HG02885 (cell line): Measurements from ENCODE around the gene PRSS48.
A peak's percentile ranks its signal among the peaks of the same experiment; 100 is the strongest.
"Not testable (repeated sequence)": the region's sequence is repeated elsewhere in the genome, so short reads cannot be mapped to it uniquely, and the experiment has no call there.

Experiments used
- ATAC-seq: cut with Tn5 transposase; IDR thresholded peaks from one replicate; pipeline ENCODE4 v1.9.1; 2021; ENCODE audit warnings: mild to moderate bottlenecking; ENCODE audit not compliant: unreplicated experiment, poor library complexity

Gene PRSS48, protein sequence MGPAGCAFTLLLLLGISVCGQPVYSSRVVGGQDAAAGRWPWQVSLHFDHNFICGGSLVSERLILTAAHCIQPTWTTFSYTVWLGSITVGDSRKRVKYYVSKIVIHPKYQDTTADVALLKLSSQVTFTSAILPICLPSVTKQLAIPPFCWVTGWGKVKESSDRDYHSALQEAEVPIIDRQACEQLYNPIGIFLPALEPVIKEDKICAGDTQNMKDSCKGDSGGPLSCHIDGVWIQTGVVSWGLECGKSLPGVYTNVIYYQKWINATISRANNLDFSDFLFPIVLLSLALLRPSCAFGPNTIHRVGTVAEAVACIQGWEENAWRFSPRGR

DNA sequence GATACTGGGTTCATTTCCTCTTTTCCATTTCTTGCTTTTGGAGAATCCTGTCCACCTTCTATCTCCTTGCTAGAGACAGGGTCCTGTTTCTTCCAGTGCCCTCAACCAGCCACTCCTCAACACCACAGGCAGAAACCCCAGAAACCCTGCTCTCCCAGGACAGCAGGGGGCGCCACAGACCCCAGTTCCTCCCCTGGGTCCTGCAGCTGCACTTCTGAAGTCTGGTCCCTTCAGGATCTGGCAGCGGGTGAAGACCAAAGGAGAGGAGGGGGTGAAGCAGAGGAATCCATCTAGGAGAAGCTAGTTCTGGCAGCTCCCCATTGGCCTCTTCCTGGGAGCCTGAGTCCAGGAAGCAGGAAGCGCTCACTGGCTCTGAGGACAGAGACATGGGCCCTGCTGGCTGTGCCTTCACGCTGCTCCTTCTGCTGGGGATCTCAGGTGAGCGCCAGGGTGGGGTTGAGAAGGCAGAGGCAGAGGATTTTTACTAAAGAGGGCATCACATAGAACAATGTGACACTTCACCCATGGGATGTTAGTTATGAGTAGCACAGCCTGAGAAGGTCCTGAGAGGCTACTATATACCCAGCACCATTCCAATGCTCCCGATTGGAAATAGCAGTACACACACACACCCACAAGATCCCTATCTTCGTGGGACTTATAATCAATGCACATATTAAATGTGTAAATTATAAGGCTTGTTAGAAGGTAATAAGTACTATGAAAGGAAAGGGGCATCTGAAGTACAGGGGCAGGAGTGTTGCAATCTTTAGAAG, at the start of gene PRSS48:
Gene PRSS48 (plus strand): TSS at position 375 of the 776 bp plus-strand sequence. CDS start 12 bp downstream, at position 387.
- peak; percentile 71 for ATAC-seq

DNA sequence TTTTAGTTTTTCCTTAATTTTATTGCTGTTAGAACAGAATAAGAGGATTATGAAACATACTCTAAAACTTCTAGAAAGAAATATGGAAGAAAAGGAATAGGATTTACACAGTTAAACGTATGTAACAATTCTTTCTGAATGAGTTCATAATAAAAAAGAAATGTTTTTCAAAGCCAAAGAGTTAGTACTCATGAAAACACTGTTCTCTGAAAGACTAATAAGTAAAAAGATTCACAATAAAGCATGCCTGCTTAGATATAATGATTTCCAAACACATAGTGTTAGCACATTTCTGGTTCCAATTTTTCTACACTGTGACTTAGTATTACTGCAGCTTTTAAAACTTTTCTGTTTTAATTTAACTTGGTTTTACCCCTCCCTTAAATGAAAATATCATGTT, 49.8 kb upstream of the PRSS48 start:
- no peak for ATAC-seq

DNA sequence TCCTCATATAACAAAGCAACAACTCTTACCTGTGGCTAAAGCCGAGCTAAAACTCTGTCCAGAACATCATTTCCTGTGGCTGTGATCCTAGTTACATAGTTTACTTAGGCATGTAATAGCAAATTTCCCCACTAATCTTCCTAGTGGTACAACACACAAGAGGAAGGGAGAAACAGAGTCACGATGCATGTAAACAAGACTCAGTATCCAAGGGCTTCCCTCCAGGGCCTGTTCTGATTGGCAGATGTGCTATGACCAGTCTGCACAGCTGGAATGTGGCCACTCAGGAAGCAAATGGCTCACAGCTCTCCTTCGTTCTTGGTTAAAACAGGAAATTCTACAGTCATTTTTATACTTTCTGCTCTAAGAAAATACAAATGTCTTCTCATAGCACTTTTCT, 49.2 kb upstream of the PRSS48 start:
- no peak for ATAC-seq

DNA sequence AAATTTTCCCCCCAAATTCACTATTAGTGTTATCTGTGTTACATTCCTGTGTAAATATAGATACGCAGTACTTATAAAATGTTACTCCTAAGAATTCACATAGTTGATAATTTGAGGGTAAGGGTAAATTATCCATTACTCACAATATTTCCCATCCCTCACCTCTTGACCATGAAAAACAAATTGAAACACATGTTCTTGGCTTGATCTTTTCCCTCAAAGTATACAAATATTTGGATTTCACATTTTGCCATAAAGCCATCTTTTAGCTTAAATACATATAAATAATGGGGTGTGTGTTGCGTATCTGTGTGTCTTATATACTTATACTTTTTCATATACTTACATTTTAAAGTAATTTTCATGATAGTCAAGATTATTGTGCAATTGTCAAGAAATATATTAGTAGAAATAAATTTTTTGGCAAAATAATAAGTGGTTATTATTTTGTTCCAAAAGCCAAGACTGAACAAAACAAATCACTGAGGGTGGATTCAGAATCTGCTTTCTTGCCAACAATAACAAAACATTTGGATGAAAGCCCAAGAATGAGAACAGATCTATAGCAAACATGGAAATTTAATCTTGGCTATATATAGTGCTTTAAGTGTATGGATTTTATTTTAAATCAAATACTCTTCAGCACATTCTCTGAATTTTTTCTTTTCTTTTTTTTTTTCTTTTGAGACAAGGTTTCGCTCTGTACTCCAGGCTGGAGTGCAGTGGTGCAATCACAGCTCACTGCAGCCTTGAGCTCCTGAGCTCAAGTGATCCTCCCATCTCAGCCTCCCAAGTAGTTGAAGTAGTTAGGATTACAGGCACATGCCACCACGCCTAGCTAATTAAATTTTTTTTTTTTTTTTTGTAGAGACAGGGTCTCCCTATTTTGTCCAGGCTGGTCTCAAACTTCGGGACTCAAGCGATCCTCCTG, 48.5 kb upstream of the PRSS48 start:
- ATAC-seq: no peak

DNA sequence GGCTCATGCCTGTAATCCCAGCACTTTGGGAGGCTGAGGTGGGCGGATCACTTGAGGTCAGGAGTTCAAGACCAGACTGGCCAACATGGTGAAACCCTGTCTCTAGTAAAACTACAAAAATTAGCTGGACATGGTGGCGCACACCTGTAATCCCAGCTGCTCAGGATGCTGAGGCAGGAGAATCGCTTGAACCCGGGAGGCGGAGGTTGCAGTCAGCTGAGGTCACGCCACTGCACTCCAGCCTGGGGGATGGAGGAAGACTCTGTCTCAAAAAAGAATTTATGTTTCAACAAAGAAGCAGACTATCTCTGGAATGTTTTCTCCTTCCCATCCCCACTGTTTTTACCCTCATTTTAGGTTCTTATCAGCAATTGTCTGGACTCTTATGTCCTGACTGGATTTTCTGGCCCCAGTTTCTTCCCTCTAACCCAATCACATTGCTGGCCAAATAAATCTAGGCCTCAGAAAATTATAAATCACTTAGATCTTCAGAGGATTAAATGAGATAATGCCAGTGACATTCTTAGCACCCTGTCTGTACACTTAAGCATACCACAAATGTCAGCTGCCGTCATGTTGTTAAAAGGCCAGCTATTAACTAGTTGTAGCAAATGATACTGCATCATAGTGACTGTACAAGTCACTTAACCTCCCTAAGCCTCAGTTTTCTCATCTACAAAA, 44.9 kb upstream of the PRSS48 start:
- no peak for ATAC-seq

DNA sequence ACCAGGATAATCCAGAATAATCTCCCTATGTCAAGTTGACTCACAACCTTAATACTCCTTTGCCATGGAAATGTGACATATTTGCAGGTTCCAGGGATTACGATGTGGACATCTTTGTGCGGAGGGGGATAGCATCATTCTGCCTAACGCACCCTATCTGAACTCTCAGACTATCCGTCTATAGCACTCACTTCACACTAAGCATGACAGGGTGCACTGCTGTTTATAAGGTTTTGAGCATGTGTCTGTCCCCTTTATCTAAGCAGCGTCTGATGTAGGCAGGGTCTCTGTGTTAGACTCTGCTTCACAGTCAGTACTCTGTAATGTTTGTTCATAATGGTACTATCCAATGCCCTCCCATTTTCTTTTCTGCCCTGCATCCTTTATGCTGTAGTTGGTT, 43.4 kb upstream of the PRSS48 start:
- ATAC-seq: no peak

DNA sequence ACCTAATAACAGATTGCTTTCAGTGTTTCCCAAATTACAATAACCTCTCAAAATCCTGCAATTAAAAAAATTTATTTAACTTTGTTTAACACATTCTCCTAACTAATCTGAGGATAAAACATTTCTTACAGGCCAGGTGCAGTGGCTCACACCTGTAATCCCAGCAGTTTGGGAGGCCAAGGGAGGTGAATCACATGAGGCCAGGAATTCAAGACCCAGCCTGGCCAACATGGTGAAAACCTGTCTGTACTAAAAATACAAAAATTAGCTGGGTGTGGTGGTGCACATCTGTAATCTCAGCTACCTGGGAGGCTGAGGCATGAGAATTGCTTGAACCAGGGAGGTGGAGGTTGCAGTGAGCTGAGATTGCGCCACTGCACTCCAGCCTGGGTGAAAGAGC, 41.6 kb upstream of the PRSS48 start:
- ATAC-seq: not testable (repeated sequence)

DNA sequence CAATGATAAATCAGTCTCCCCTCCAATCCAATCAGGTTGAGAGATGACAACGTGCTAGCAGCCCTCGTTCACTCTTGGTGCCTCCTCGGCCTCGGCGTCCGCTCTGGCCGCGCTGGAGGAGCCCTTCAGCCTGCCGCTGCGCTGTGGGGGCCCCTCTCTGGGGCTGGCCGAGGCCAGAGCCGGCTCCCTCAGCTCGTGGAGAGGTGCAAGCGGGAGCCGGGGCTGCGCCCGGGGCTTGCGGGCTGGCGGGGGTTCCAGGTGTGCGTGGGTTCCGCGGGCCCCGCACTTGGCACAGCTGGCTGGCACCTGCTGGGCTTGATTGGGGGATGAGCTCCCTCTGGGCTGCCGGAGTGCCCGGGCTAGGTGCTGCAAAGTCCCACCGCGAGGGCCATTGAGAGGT, 40.9 kb upstream of the PRSS48 start:
- no peak for ATAC-seq

DNA sequence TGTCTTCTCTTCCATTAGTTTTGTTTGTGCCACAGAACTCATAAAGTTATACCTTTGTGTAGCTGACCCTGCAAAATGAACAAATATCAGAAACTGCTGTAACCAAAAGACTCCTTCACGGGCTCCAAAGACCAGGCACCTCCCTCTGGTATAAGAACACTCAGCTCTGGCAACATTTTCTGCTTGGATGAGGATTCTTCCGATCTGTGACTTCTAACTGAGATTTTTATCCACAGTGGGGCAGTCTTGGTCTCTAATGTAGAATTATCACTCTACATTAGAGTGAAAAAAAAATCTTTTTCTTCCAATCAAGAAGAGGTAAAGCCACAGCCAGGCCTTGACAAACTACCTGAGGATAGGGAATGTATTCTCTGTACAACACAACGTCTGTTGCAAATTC, 38.5 kb upstream of the PRSS48 start:
- no peak for ATAC-seq

DNA sequence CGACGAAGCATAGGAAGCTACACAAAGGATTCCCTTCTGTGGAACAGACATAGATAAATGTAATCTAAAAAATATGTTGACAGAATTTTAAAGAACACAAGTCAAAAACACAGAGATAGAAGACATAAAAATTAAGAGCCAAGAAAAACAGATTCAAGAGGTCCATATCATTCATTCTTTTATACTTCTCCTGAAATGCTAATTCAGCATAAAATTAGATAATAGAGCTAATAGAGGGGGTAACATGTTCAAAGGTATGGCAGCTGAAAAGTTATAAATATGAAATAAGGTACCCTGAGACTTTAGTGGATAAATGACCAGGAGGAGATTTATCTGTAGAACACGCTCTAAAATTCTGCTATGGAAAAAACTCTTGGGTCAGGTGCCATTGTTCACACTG, 37.4 kb upstream of the PRSS48 start:
- ATAC-seq: no peak

DNA sequence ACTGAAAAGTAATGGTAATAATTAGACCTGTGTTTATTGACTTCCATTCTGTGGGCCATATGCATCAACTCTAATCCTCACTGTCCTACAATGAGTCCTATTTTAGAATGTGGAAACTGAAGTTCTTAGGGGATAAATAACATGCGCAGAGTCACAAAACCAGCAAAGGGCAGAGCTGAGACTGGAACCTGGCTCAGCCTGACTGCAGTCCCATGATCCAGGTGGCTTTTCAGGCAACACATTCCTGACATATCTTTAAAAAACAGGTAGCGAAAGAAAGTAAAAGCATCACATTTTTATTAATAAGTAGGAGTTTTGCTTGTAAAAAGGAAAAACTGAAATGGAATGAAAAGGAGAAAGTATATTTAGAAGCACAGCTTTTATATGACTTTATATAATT, 34.7 kb upstream of the PRSS48 start:
- no peak for ATAC-seq

DNA sequence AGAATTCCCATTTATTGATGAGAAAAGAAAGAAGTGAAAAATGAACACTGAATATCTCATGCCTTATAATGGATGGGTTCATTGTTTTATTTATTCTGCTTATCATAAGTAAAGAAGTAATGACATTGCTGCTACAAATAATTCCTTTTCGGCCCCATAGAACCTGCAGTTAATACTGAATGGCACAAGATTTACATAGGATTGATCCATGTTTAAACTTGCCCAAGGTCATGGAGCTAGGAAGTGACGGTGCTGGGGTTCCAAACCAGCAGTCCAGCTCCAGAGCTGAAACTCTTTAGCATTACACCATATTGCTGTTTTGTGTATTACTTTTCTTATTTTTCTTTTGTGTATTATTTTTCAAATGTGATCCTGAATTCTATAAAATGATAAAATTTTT, 30.2 kb upstream of the PRSS48 start:
- no peak for ATAC-seq

DNA sequence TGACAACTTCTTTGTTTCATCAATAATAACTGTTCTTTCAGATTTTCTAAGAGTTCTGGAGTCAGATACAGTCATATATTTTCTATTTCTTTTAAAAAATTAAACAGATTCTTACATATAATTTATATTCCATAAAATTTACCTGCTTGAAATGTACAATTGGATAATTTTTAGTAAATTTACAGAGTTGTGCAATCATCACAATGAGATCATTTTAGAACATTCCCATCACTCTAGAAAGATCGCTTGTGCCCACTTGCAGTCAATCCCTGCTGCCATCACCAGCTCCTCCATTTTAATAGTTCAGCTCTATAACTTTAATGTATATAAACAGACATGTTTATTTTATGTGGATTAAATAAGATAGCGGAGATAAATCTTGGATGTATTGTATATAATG, 29.6 kb upstream of the PRSS48 start:
- no peak for ATAC-seq

DNA sequence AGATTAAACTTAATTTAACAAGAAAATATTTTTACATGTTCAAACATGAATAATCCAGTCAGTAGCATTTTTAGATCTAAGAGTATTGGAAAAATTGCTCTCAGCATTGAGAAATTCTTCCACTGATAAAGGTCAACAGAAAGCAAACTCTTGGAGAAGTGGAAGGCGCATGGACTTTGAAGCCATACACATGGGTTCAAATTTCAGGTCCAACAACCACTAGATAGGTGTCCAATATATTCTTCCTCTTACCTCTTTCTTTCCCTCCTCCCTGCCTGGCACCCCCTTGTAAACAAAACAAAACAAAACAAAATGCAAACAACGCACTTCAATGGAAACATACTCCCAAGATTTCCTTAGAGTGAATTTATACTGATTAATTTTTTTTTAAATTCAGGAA, 28.4 kb upstream of the PRSS48 start:
- ATAC-seq: no peak

DNA sequence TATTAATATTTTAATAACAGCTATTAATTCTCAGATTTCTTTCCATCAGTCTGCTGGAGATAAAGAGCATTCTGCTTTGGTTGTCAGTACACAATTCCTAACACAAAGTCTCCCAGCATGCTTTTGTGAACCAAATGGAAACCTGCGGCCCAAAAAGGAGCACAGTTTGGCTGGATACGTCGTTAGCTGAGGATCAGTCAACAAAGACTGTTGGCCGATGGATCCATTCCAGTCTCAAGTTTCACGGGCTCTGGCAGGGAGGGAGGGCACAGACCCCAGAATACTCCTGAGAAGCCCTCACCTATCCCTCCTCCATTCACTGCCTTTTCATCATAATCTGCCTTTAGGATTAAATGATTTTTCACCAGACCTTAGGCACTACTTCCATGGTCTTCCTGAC, 26.3 kb upstream of the PRSS48 start:
- no peak for ATAC-seq

DNA sequence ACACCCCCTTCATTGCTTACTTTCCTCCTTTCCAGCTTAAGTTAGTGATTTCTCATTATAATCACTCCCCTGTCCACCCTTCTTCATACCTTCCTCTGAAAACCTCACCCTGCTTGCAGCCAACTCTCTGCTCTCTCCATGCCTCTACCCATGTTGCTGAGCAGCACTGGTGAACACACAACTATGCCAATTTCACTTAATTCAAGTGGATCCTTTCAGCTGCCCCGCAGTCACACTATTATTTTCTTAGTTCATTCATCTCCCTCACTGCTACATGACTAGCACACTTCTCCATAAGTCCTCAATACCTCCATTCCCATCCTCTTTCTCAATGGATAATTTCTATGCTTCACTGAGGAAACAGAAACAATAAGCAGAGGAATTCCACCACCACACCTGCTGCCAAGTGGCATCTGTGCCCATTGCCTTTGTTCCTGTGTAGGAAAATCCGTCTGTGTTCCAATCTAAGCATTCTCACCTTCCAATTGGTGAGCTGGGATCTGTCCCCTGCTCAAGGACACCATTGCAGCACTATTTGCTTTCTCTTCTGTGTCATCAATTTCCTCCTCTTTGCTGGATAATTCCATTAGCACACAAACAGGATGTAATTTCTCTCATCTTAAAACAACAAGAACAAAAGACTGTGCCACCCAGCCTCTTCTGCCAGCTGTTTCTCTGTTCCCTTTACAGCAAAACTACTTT, 25.2 kb upstream of the PRSS48 start:
- ATAC-seq: no peak

DNA sequence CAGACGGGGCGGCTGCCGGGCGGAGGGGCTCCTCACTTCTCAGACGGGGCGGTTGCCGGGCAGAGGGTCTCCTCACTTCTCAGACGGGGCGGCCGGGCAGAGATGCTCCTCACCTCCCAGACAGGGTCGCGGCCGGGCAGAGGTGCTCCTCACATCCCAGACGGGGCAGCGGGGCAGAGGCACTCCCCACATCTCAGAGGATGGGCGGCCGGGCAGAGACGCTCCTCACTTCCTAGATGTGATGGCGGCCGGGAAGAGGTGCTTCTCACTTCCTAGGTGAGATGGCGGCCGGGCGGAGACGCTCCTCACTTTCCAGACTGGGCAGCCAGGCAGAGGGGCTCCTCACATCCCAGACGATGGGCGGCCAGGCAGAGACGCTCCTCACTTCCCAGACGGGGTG, 21.7 kb upstream of the PRSS48 start:
- not testable (repeated sequence) for ATAC-seq

DNA sequence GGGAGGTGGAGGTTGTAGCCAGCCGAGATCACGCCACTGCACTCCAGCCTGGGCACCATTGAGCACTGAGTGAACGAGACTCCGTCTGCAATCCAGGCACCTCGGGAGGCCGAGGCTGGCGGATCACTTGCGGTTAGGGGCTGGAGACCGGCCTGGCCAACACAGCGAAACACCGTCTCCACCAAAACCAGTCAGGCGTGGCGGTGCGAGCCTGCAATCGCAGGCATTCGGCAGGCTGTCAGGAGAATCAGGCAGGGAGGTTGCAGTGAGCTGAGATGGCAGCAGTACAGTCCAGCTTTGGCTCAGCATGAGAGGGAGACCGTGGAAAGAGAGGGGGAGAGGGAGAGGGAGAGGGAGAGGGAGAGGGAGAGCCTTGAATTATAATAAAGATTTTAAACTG, 21.3 kb upstream of the PRSS48 start:
- ATAC-seq: not testable (repeated sequence)

DNA sequence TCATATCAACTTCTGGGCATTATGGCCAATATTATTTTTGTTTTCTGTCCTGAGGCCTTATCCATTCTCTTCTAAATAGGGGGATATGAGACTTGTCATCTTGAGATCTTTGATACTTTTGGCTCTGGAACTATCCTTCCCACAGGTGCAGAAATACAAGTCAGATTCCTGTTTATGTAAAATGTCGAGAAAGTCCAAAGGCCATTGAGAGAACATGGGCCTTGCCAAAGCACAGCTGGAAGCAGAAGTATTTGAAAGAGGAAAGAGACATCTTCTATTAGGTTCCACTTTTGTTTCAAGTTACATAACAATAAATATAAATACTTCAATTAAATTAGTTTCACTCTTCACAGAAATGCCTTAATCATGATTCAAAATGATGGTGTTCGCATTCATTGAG, 20.8 kb upstream of the PRSS48 start:
- ATAC-seq: no peak

DNA sequence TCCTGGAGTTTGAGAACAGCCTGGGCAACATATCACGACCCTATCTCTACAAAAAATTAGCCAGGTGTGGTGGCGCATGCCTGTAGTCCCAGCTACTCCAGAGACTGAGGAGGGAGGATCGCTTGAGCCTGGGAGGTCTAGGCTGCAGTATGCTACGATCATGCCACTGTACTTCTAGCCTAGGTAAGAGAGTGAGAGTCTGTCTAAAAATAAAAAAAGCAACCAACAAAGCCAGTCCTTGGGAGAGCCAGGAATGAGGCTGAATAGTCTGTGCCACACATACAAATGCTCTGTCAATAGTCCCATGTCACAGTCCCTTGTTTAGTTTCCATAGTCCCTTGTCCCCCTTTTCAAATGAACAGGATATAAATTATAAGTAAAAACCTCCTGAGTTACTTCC, 19.3 kb upstream of the PRSS48 start:
- ATAC-seq: no peak
